Measurements from ENCODE around the gene SPATA4.

Gene SPATA4

DNA sequence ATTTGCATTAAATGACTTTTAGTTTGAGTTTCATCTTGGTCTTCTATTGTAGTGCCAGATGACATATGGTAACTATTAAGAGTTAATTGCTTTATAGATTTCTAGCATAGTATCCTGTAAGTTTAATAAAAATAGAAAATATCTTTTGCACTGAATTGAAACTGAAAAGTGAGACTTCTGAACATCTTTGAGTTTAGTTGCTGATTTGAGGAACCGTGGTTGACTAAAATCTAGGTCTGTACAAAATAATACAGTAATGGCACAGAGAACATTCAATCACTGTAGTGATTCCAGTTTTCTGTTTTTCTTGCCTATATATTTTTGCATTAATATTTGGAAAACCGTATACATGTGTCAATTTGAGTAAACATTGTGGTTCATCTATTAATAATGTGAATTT is 60.7 kb downstream of the SPATA4 start:
- DNase-seq (ENCODE audit: low read depth), result no peak
- TF ChIP-seq, protein P1, sequence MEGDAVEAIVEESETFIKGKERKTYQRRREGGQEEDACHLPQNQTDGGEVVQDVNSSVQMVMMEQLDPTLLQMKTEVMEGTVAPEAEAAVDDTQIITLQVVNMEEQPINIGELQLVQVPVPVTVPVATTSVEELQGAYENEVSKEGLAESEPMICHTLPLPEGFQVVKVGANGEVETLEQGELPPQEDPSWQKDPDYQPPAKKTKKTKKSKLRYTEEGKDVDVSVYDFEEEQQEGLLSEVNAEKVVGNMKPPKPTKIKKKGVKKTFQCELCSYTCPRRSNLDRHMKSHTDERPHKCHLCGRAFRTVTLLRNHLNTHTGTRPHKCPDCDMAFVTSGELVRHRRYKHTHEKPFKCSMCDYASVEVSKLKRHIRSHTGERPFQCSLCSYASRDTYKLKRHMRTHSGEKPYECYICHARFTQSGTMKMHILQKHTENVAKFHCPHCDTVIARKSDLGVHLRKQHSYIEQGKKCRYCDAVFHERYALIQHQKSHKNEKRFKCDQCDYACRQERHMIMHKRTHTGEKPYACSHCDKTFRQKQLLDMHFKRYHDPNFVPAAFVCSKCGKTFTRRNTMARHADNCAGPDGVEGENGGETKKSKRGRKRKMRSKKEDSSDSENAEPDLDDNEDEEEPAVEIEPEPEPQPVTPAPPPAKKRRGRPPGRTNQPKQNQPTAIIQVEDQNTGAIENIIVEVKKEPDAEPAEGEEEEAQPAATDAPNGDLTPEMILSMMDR (IDR thresholded peaks at IDR 0.05; ENCODE audit: low read depth, low read length, missing control alignments), result no peak
- in situ Hi-C loops (cut with HindIII; ENCODE audit: low sequenced_read_pairs), result no loop called here
- H3K4me3 ChIP-seq (ENCODE audit: low read depth, low read length), result no peak overlapping the region

All from astrocyte of the cerebellum (primary cell).